Embryonic facial prominence (tissue), 1 donor: Measurements from ENCODE around the gene MEIS1.
"Not testable (repeated sequence)": the region's sequence is repeated elsewhere in the genome, so short reads cannot be mapped to it uniquely, and the experiment has no call there.

Experiments
- DNase-seq: peaks from one replicate; pipeline ENCODE4 v3.0.0-alpha.2; 2016; ENCODE audit errors: extremely low spot score

MEIS1 gene

GRCh38 chr2:66467718-66468117, 32.8 kb downstream of the MEIS1 start:
- DNase-seq, result no peak

- no peak for DNase-seq
Observed at GRCh38 chr2:66469214-66469902, 34.4 kb downstream of the MEIS1 start.

GRCh38 chr2:66470199-66470598, 35.3 kb downstream of the MEIS1 start:
- DNase-seq, result no peak

- no peak for DNase-seq
Observed at GRCh38 chr2:66472225-66472843, 37.4 kb downstream of the MEIS1 start.

- DNase-seq, result no peak
Observed at GRCh38 chr2:66477135-66477842, 42.4 kb downstream of the MEIS1 start.

GRCh38 chr2:66478299-66478698, 43.4 kb downstream of the MEIS1 start:
- DNase-seq, result no peak

GRCh38 chr2:66478731-66479316, 43.9 kb downstream of the MEIS1 start:
- no peak for DNase-seq

GRCh38 chr2:66481100-66481549, 46.2 kb downstream of the MEIS1 start:
- no peak for DNase-seq

- not testable (repeated sequence) for DNase-seq
Observed at GRCh38 chr2:66485252-66485651, 50.3 kb downstream of the MEIS1 start.

GRCh38 chr2:66488946-66489345, 54.0 kb downstream of the MEIS1 start:
- no peak for DNase-seq

GRCh38 chr2:66489436-66489835, 54.5 kb downstream of the MEIS1 start:
- no peak for DNase-seq

- DNase-seq, result no peak
Observed at GRCh38 chr2:66490588-66491001, 55.7 kb downstream of the MEIS1 start.

GRCh38 chr2:66494708-66495107, 59.8 kb downstream of the MEIS1 start:
- no peak for DNase-seq

- DNase-seq, result no peak
Observed at GRCh38 chr2:66495788-66496640, 61.1 kb downstream of the MEIS1 start.

GRCh38 chr2:66496670-66497420, 61.9 kb downstream of the MEIS1 start:
- no peak for DNase-seq

GRCh38 chr2:66497431-66498288, 62.7 kb downstream of the MEIS1 start:
- DNase-seq, result no peak

GRCh38 chr2:66498289-66498975, 63.5 kb downstream of the MEIS1 start:
- no peak for DNase-seq

- no peak for DNase-seq
Observed at GRCh38 chr2:66501267-66501666, 66.3 kb downstream of the MEIS1 start.

- DNase-seq, result no peak
Observed at GRCh38 chr2:66506265-66506664, 71.3 kb downstream of the MEIS1 start.
